G401 (cell line): Measurements from ENCODE around the gene COL27A1. TPM values are rescaled to one million over a fixed set of nuclear protein-coding genes. Genes with fewer than 3 reads are reported as not detected.

Experiments
- DNase-seq: peaks from one replicate; pipeline ENCODE4 v3.0.0-alpha.2; 2015; ENCODE audit warnings: low spot score
- in situ Hi-C: cut with HindIII; loops from 2 replicates; pipeline ENCODE4 v1.10.0; 2016; ENCODE audit warnings: low sequenced_read_pairs, mixed read lengths
- total RNA-seq: library from RNA; depleted of rRNA; stranded (reverse); fragments of >200 nt; shearing (Covaris generic); gene quantifications from 2 replicates; pipeline ENCODE4 v1.2.3, GENCODE V29; 2014

COL27A1 gene
- total RNA-seq, 1 experiment from 2014 or later = 2.8 TPM

GRCh38 chr9:114275246-114276004 lies 120.1 kb downstream of the COL27A1 start:
- peak; percentile 81 for DNase-seq
- in situ Hi-C loops = no loop called here

GRCh38 chr9:114276908-114277821 lies 121.8 kb downstream of the COL27A1 start:
- in situ Hi-C loops = no loop called here
- no peak for DNase-seq

- in situ Hi-C loops = no loop called here
- no peak for DNase-seq
These were observed 123.0 kb downstream of the COL27A1 start for GRCh38 chr9:114278356-114278755.

- DNase-seq = no peak
- in situ Hi-C loops = no loop called here
These were observed 123.7 kb downstream of the COL27A1 start for GRCh38 chr9:114278881-114279570.

DNA sequence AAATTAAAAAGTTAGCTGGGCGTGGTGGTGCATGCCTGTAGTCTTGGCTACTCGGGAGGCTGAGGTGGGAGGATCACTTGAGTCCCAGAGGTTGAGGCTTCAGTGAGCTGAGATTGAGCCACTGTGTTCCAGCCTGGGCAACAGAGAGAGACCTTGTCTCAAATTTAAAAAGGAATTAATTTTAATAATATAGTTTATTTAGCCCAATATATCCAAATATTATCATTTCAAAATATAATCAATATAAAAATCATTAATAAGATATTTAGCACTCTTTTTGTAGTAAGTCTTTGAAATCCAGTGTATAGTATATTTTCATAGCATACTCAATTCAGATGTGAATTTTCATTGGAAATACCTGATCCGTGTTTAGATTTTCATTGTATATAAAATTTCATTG lies 124.4 kb downstream of the COL27A1 start:
- in situ Hi-C loops = no loop called here
- no peak for DNase-seq

- in situ Hi-C loops = no loop called here
These were observed 125.5 kb downstream of the COL27A1 start for GRCh38 chr9:114280636-114281472.

DNA sequence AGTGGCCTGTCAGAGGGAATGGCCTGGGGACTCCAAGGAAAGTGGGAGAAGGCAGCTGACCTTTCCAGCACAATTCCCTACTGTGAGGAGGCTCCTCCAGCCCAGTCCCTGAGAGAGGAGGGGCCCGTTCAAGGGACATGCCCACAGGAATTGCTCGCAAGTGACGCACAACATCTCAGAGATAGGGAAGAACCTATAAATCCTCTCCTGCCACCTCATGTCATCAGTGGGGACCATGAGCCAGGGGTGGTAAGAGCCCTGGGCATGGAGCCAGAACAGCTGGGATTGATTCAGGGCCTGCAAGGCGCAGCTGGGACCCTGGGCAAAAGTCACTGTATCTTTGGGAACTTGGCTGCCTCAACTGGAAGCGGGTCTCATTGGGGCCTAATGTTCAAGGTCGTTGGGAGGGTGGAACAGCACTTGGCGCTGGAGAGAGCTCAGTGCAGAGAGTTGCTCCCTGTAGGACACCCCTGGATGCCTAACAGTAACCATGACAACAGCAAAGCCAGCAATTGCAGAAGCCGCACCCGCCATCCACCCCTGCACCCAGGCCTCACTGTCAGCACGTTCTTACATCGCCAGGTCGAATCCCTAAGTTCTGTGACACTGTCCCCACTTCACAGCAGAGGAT lies 126.3 kb downstream of the COL27A1 start:
- no peak for DNase-seq
- in situ Hi-C loops = no loop called here

More at GRCh38 chr9:114280636-114281472, 125.5 kb downstream of the COL27A1 start:
- no peak for DNase-seq

DNA sequence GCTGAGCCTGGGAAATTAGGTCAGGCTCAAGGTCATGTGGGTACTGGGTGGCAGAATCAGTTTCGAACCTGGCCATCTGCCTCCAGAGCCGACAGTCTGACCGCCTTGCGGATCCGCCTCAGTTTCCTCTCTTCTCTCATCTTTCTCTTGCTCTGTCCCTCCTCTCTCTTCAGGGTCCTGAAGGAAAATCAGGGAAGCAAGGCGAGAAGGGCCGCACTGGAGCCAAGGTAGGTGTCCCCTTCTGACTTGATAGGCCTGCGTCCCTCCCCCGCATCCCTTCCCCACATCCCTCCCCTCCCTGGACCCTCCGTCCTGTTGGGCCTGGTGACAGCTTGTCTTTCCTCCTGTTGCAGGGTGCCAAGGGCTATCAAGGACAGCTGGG lies 126.8 kb downstream of the COL27A1 start:
- in situ Hi-C loops = no loop called here
- no peak for DNase-seq

DNA sequence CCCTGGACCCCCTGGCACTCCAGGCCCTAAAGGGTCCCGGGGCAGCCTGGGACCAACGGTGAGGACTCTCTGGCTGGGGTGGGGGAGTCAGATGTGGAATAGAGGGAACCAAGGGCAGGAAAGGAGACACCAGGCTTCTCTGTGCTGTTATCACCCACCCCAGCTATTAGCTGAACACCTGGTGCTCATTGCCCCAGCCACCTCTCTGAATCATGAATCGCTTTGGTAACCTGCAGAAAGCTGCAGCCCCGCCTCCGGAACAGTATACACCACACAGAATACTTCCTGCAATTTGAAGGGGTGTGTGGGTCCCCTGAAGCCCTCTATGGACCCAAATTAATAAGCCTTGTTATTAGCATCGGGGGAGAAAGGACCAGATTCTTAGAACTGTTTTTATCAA lies 127.2 kb downstream of the COL27A1 start:
- in situ Hi-C loops = no loop called here
- no peak for DNase-seq

- no peak for DNase-seq
- in situ Hi-C loops = no loop called here
These were observed 127.6 kb downstream of the COL27A1 start for GRCh38 chr9:114282926-114283325.

DNA sequence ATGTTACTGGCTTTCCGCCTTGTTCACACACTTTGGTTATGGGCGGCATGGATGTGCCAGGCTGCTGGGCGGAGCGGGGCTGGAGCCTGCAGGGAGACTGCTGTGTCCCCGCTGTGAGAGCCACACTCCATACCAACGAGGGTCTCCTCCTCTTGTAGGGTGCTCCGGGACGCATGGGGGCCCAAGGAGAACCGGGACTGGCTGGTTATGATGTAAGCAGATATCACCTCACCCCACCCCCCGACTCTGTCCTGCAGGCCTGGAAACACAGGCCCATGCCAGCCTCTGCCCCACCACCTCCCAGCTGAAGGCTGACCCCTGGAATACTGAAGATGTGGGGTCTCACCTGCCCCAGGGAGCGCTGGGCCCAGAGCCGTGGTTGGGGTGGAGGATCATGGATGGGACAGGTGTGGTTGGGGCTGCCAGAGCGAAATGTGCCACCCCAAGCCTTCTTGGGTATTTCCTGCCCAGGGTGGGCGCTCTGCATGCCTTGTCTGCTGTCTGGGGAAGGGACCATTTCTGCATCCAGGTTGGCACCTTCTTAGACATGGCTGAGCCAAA lies 128.3 kb downstream of the COL27A1 start:
- no peak for DNase-seq
- in situ Hi-C loops = no loop called here

DNA sequence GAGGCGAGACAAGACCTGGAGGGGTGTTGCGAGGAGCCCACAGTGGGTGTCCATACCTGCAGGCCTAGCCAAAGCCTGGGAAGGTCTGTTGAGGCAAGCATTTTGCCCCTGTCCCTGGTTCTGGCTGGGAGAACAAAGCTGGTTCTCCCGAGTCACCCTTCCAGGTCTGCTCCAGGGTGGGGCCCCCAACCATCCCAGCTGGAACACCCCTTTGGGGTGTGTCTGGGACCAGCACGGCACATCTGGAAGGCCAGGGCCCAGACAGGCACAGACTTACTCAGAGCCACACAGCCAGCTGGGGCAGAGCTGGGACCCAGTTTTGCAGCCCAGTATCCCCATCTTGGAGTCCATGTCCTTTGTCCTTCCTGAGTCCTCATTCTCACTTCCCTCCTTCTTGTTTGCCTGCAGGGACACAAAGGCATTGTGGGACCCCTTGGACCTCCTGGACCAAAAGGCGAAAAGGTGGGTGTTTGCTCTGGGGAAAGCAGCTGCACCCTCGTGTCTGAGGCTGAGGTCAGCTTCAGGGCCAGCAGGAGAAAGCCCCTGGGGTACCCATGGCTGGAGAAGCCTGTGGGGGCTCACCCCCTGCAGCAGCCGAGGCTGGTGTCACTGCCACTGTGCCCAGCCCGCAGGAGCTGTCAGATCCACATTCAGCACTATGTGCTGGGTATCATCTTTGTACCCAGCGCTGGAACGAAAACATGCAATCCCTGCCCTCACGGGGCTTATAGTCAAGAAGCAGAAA lies 129.2 kb downstream of the COL27A1 start:
- in situ Hi-C loops = no loop called here
- no peak for DNase-seq

DNA sequence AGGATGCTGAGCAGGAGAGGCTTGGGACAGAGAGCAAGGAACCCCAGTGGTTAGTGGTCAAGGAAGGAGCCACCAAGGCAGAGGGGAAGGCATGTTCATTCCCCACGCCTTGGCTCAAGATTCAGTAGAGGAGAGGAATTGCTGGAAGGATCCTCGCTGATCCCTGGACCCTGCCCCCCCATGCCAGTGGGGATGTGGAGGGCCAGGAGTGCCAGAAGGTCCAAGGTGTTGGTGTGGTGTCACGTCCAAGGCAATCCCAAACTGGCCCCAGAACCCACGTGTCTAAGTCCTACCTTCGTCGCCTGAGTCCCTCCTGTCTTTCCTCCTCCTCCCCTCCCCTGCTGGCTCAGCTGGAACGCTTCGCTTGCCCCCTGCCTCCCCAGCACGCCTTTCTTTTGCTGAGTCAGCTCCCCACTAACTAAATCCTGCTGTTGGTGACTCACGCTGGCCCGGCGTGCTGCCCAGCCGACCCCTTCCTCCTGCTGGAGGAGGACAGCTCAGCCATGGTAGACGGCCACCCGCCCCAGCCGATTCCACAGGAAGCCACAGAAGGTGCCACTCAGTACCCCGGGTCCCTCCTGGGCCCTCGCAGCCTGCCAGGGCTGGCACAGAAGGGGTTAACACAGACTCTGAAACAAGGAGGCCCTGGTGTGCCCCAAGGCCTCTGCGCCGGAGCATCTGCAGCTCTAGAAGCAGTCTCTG lies 130.0 kb downstream of the COL27A1 start:
- DNase-seq = no peak
- in situ Hi-C loops = no loop called here

GRCh38 chr9:114286146-114286679 lies 130.9 kb downstream of the COL27A1 start:
- no peak for DNase-seq
- in situ Hi-C loops = no loop called here

DNA sequence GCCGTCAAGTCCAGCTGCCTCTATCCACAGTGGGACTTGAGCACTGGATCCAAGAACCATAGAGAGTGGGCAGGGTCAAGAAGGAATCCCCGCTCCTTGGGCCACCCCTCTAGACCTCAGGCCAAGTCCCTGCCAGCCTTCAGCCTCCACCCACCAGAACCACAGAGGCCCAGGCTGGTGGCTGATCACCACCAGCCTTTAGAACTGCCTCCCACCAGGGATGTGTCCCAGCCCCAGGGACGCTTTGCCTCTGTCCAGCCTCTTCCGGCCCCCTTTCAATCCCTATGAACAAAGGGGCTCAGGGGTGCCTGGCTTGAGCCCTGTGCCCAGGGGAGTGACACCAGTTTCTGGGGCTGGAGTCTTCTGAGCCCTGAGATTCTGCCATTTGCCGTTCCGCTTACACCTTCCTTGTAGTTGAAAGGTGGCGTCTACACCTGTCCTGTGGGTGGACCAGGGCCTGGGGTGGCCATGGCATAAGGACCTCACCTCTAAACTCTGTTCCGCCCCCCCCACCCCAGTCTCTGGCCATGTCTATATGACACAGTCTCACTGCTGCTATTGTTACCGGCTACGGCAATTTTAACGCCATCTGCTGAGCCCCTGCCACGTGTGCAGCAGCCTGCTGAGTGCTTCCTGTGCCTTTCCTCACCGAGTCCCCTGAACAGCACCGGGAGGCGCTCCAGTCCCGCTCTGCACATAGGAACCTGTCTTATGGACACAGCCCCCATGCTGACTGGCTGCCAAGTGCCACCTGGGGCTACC lies 131.8 kb downstream of the COL27A1 start:
- in situ Hi-C loops = no loop called here
- DNase-seq = peak; percentile 72

DNA sequence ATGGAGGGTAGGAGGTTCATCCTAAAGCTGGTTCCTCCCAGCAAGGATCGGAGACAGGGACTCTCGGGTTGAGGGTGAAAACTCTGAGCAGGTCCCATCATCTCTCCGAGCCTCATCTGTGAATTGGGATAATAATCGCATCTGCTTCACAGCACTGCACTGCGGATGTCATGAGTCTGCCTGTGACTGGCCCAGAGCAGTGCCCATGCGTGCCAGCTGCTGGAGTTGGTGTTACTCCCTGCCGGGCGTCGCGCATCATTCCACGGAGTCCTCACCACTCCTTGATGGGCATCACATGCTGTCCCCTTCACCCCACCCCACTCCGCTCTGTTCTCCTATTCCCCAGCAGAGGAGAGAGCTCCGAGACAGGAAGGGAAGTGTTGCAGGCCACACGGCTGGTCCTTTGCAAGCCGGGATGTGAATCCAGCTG lies 132.4 kb downstream of the COL27A1 start:
- DNase-seq = no peak
- in situ Hi-C loops = no loop called here
